NB4 (cell line): ENCODE data around the gene PHAF1.

Experiments used
- CTCF ChIP-seq: IDR thresholded peaks from one replicate; pipeline ENCODE4 v1.5.1; 2012; ENCODE audit warnings: low read depth, low read length
- MAX ChIP-seq: IDR thresholded peaks from 2 replicates; pipeline ENCODE4 v1.6.1; 2011; ENCODE audit warnings: low read depth, low read length
- POLR2A ChIP-seq: IDR thresholded peaks from 2 replicates; pipeline ENCODE4 v1.6.1; 2011; ENCODE audit warnings: mild to moderate bottlenecking; ENCODE audit not compliant: insufficient read length; ENCODE audit errors: extremely low read depth

GRCh38 chr16:67111951-67112444 is 2.3 kb downstream of the PHAF1 start:
- TF ChIP-seq CTCF = no peak
- TF ChIP-seq MAX = no peak
- no peak for TF ChIP-seq POLR2A
